GM10248 (cell line): ENCODE measurements around the gene AP1AR.

ENCODE experiments used
- CTCF ChIA-PET: fragments of 300-600 bp; sonication (Branson Sonifier 250); formaldehyde crosslinking; extraction: SDS; loops from one replicate; lab custom pipeline; 2021; ENCODE audit warnings: antibody characterized with exemption; lab: Yijun Ruan, JAX
- POLR2A ChIA-PET: fragments of 350-650 bp; sonication (Branson Sonifier 250); formaldehyde crosslinking; extraction: SDS; loops from one replicate; lab custom pipeline; 2020; ENCODE audit warnings: antibody characterized with exemption; lab: Yijun Ruan, JAX
- DNase-seq: peaks from one replicate; pipeline ENCODE4 v3.0.0; 2012; ENCODE audit errors: extremely low spot score
- TF ChIP-seq, protein P1 (sequence below): IDR thresholded peaks from 2 replicates; pipeline ENCODE4 v1.5.1; 2012; ENCODE audit warnings: mild to moderate bottlenecking, low read depth; ENCODE audit errors: extremely low read depth, missing control alignments, control extremely low read depth

Gene AP1AR

DNA sequence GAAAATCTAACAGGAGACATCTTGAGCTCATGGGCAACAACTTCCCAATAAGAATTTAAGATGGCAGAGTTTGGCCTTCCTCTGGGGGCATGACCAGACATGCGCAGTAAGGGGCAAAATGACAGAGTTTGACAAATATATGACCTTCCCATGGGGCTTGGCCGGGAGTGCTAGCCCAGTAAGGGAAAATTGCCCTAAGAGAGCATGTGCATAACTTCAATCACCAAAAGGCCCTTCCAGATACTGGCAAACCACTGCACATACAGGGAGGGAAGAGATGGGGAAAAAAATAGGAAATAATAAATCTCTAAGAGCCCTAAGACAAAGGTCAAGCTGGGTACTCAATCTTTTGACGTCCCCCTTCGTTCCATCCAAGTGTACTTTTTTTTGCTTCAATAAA is 40.7 kb downstream of the AP1AR start:
- DNase-seq, result no peak
- ChIA-PET POLR2A (no interaction called here), CTCF (interaction anchor here (0.8 to 1.7 kb wide), 6 partner anchors 9 to 252 kb away, joined by 3 to 9 read pairs (median 6); partner anchors contain the start of gene TIFA)
- TF ChIP-seq, protein P1, sequence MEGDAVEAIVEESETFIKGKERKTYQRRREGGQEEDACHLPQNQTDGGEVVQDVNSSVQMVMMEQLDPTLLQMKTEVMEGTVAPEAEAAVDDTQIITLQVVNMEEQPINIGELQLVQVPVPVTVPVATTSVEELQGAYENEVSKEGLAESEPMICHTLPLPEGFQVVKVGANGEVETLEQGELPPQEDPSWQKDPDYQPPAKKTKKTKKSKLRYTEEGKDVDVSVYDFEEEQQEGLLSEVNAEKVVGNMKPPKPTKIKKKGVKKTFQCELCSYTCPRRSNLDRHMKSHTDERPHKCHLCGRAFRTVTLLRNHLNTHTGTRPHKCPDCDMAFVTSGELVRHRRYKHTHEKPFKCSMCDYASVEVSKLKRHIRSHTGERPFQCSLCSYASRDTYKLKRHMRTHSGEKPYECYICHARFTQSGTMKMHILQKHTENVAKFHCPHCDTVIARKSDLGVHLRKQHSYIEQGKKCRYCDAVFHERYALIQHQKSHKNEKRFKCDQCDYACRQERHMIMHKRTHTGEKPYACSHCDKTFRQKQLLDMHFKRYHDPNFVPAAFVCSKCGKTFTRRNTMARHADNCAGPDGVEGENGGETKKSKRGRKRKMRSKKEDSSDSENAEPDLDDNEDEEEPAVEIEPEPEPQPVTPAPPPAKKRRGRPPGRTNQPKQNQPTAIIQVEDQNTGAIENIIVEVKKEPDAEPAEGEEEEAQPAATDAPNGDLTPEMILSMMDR, result no peak

DNA sequence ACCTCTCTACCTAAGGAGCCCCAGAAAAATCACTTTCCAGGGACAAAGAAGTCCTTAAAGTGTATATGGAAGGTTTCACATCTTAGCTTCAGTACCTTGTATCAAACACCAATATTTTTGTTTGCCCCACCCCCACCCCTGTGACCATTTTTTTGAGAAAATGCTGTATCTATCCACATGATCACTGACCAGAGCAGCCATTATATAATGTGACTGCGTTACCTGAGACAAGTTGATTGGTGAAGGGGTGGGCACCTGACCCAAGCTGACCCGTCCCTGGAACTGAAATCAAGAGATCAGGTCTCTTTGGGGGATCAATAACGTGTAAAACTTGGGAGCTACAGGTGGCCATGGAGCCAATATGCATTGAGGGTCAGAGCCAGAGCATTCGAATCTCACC is 43.4 kb downstream of the AP1AR start:
- TF ChIP-seq, protein P1, result no peak
- no peak for DNase-seq
- POLR2A ChIA-PET, result interaction anchor here (1.1 kb wide), 1 partner anchor 37 kb away, joined by 3 read pairs; no protein-coding TSS in a partner anchor
- CTCF ChIA-PET, result interaction anchor here (0.9 to 2.1 kb wide), 7 partner anchors 8 to 176 kb away, joined by 3 to 6 read pairs (median 3); partner anchors contain the start of gene TIFA

GRCh38 chr4:112276113-112276512 is 44.5 kb downstream of the AP1AR start:
- CTCF ChIA-PET, result interaction anchor here (1.1 to 2.1 kb wide), 4 partner anchors 9 to 51 kb away, joined by 3 to 6 read pairs (median 3); partner anchors contain the start of gene TIFA
- no peak for DNase-seq
- TF ChIP-seq, protein P1, result no peak
- POLR2A ChIA-PET, result no interaction called here

GRCh38 chr4:112277220-112277619 is 45.6 kb downstream of the AP1AR start:
- ChIA-PET POLR2A (no interaction called here), CTCF (interaction anchor here (1.0 to 1.6 kb wide), 3 partner anchors 10 to 50 kb away, joined by 3 to 4 read pairs (median 3); no protein-coding TSS in a partner anchor)
- TF ChIP-seq, protein P1, result no peak
- DNase-seq, result no peak

GRCh38 chr4:112277705-112278448 is 46.3 kb downstream of the AP1AR start:
- ChIA-PET POLR2A (no interaction called here), CTCF (interaction anchor here (1.0 to 1.6 kb wide), 3 partner anchors 11 to 49 kb away, joined by 3 to 4 read pairs (median 3); no protein-coding TSS in a partner anchor)
- DNase-seq, result no peak

More at GRCh38 chr4:112277705-112278448, 46.3 kb downstream of the AP1AR start:
- TF ChIP-seq, protein P1, result no peak
